ENCODE data around the gene HOXB2.

GRCh38 chr17:48506246-48506645 lies 38.7 kb downstream of the HOXB2 start:
- no peak for TF ChIP-seq CTCF (IDR thresholded peaks at IDR 0.05)
- TF ChIP-seq POLR2A (IDR thresholded peaks at IDR 0.05), result no peak

Measured in testis (tissue), 2 donors.